AG08396 (cell line): Measurements from ENCODE around the gene SMARCD2.
A peak's percentile ranks its signal among the peaks of the same experiment; 100 is the strongest.
"Not testable (repeated sequence)": the region's sequence is repeated elsewhere in the genome, so short reads cannot be mapped to it uniquely, and the experiment has no call there.

ENCODE experiments used
- DNase-seq: peaks from one replicate; pipeline ENCODE4 v3.0.0; 2012; ENCODE audit warnings: low spot score, mixed read lengths

SMARCD2 gene

DNA sequence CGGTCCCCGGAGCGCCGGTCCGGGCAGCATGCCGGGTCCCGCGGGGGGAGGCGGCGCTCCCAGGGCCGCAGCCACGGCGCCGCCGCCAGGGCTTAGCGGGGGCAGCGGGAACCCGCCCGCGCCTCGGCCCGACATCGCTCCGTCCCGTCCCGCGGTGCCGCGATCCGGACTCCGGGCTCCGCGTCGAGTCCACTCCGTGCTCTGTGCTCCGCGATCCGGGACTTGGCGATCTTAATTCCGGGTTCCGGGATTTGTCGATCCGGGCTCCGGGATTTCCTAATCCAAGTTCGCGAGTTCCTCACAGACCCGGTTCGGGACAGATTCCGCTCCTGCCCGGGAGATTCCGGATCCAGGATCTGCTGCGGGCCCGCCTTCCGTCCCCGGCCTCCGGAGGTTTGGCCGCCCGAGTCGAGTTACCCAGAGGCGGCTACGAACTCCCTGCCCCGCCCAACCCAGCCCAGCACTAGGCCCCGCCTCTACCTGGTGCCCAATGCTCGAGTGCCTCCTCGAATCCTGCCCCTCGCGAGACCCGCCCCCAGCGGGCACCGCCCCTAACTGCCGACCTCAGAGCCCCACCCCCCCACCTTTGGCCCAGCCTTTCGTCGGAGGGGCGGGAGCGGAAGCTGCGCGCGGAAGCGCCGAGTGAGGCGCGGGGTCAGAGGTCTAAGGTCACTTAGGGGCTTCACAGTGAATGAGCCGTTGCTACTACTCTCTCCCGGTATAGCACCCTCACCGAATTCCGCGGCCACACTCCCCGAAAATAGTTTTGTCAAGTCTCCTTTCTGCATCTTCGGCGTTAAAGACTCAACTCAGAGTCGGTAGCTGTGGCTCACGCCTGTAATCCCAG, at the start of gene SMARCD2:
TSS of gene SMARCD2 (minus strand) at position 146 of the 847 bp plus-strand sequence. CDS start at position 135, 11 bp downstream.
- DNase-seq, result peak; percentile 98

DNA sequence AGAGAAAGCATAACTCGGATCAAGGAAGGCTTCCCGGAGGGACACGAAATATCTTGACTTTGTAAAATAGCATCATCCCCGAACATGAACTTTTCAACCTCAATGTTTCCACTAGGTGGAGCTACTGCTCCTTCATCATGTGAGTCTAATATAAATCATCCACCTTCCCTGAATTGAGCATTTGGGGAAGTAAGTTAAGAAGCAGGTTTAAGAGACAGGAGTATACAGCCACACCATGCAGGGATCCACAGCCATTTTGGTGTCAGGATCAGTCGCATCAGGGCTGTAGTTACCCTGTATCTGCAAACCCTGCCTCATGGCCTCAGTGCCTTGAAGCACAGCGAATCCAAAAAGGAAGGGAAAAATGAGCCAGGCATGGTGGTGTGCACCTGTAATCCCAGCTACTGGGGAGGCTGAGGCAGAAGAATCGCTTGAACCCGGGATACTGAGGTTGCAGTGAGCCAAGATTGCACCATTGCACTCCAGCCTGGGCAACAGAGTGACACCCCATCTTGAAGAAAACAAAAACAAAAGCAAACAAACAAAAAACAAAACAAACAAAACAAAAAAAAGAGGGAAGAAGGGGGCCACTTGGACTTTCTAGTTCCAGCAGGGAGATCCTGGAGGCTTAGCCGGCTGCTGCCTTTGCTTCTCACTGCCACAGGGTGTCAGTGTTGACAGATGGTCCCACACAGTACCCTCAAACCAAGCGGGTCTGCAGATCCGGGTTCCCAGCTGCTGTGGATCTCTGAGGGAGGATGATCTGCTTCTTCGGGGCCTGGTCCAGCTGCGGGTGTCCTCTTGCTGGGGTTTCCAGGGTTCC, 46.8 kb upstream of the SMARCD2 start:
- DNase-seq, result not testable (repeated sequence)

DNA sequence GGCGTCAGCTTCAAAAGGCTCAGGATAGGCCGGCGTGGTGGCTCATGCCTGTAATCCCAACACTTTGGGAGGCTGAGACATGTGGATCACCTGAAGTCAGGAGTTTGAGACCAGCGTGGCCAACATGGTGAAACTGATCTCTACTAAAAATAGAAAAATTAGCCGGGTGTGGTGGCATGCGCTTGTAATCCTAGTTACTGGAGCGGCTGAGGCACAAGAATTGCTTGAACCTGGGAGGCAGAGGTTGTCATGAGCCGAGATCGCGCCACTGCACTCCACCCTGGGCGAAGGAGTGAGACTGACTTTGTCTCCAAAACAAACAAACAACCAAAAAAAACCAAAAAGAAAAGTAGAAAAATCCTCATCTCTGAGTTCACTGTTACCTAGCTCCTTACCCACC, 42.6 kb upstream of the SMARCD2 start:
- not testable (repeated sequence) for DNase-seq

DNA sequence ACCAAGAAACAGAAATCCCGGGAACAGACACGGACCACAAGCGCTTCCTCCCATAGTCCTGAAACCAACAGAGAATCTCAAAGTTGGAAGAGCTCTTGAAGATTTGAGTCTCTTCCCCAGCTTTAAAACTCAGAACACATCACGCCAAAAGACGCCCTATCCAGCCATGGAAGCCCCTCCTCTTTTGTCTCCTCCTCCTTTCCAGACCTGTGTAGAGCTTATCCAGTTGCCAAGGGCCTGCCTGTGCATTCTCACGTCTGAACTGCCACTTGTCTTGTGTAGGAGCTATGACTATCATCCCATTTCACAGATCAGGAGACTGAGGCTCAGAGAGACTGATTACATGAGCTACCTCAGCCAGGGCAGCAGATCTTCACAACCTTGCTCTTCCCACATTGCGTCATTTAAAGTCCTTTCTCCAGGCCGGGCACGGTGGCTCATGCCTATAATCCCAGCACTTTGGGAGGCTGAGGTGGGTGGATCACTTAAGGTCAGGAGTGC, 40.2 kb upstream of the SMARCD2 start:
- not testable (repeated sequence) for DNase-seq

DNA sequence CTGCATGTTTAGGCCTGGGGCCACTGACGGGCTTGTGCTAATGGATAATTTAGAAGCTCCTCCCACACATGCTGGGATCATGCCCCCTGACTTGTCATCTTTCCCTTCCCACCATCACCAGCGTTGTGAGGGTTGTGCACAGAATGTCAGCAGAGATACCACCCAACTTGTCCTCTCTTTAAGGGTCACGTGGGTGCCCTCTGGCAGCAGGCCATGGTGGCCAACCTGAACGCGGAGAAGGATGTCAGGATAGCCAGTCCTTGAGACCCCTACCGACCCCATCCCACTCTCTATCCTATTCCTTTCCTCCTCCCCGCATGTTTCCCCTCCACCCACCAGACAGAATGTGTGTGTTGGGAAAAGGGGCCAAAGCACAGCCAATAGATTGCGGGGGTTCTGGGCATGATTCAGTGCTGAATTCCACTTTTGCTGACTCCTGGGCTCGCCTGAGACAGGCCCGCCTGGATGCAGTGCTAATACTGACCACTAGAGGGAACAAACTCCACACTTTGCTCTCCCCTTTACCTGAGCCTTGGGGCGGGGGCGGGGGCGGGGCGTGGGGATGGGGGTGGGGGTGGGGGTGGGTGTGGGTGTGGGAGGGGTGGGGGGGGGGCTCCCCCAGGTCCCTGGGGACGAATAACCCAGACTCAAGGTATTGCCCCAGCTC, 39.6 kb upstream of the SMARCD2 start, which contains the start of gene GH2:
TSS of gene GH2 (minus strand) at position 10 of the 667 bp plus-strand sequence. CDS start 143 bp downstream, outside the sequence.
- DNase-seq, result peak; percentile 78

DNA sequence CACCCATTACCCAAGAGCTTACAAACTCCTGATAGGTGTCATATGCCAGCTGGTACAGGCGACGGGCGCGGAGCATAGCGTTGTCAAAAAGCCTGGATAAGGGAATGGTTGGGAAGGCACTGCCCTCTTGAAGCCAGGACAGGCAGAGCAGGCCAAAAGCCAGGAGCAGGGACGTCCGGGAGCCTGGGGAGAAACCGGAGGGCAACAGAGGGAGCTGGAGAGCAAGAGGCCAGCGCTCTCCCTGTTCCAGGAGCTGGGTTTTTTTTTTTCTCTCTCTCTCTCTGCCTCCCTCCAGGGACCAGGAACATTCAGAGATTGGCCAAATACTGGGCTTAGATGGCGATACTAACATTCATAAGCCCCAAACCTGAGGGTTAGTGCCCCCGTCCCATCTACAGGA, 38.9 kb upstream of the SMARCD2 start:
- not testable (repeated sequence) for DNase-seq

- no peak for DNase-seq
Observed at GRCh38 chr17:63880706-63881105, 38.2 kb upstream of the SMARCD2 start.

DNA sequence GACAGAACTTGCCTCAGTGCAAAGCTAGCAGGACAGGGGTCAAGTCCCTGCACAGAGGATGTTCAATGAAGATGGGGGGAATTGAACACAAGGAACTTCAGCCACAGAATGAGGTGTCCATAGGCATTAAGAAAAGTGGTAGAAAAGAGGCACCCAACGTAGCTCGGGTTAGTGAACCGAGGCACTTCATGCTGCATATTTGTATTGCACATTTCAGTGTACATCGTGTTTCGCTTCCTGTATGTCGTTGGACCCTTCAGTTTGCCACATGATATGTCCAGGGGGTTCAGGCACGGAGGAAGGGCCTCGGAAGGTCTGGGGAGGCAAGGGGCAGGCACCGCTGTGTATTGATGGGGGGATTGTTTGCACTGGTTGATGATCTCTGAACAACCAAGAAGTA, 35.9 kb upstream of the SMARCD2 start:
- not testable (repeated sequence) for DNase-seq

DNA sequence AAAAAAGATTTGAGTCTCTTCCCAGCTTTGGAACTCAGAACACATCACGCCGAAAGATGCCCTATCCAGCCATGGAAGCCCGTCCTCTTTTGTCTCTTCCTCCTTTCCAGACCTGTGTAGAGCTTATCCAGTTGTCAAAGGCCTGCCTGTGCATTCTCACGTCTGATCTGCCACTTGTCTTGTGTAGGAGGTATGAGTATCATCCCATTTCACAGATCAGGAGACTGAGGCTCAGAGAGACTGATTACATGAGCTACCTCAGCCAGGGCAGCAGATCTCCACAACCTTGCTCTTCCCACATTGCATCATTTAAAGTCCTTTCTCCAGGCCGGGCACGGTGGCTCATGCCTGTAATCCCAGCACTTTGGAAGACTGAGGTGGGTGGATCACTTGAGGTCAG, 32.2 kb upstream of the SMARCD2 start:
- DNase-seq, result not testable (repeated sequence)

GRCh38 chr17:63874061-63874626, 31.7 kb upstream of the SMARCD2 start:
- not testable (repeated sequence) for DNase-seq

GRCh38 chr17:63873577-63873976, 31.1 kb upstream of the SMARCD2 start, which contains the start of gene CSH2:
CSH2 (minus strand) TSS chr17:63873677; CDS start chr17:63873614, 63 bp downstream.
- DNase-seq, result not testable (repeated sequence)

DNA sequence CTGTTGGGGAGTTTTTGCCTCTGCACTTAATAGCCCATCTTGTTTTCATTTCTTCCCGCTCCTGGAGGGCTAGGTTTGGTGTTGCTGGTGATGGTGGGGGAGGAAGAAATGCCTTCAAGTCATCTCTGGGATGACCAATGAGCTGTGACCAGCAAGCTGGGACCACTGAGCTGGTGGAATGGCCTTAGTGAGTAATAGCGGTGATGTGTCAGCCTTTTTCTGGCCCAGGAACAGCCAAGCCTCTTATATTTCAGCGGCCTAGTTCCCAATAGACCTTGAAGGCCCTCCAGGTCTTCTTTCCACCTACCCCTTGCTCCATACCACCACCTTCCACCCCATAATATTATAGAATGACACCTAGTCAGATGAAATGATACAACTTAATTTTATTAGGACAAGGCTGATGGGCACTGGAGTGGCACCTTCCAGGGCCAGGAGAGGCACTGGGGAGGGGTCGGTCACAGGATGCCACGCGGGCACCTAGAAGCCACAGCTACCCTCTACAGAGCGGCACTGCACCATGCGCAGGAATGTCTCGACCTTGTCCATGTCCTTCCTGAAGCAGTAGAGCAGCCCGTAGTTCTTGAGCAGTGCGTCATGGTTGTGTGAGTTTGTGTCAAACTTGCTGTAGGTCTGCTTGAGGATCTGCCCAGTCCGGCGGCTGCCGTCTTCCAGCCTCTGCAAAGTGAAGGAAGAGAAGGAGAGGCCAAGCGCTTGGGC, 29.3 kb upstream of the SMARCD2 start:
- DNase-seq, result not testable (repeated sequence)

GRCh38 chr17:63870292-63870665, 27.8 kb upstream of the SMARCD2 start:
- not testable (repeated sequence) for DNase-seq

DNA sequence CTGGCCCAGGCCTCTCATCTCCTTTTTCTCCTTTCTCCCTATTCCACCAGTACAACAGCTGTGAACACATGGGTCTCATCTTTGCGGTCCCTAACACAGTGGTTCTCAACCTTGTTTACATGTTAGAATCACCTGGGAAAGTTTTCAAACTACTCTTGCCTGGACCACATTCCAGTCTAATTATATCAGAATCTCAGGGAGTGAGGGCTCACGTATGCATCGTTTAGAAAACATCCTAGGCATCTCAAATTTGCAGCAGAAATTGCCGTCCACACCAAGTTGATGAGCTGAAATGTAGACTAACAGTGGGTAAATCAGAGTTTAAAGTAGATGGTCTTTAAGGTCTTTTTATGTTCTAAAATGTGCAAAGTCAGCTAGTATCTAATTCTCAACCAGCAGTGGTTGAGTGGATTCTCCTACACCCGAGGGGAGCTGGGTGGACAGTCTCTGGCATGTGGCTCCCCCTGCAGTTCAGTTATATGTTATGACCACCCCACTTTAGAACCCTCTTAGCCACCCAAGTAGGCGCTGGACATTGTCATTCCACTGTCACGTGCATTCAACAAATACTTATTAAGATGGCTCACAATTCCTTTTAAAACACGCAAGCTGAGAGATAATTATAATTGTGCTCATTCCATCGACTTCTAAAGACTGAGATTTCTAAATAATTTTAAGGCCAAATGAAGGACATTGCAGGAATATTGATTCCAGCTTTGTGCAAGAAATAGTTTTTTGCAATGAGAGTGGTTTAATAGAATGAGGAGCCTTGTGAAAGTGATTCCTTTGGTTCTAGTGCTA, 27.2 kb upstream of the SMARCD2 start:
- not testable (repeated sequence) for DNase-seq

- not testable (repeated sequence) for DNase-seq
Observed at GRCh38 chr17:63866625-63867024, 24.1 kb upstream of the SMARCD2 start.

DNA sequence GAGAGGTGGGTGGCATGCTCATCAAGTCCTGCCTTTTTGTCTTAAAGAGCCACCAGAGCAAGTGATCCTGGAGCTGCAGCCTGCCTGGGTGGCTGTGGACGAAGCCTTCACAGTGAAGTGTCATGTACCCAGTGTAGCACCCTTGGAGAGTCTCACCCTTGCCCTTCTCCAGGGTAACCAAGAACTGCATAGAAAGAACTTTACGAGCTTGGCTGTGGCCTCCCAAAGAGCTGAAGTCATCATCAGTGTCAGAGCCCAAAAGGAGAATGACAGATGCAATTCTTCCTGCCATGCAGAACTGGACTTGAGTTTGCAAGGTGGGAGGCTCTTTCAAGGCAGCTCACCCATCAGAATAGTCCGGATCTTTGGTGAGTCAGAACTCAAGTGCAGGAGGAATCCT, 16.8 kb upstream of the SMARCD2 start:
- DNase-seq, result no peak

DNA sequence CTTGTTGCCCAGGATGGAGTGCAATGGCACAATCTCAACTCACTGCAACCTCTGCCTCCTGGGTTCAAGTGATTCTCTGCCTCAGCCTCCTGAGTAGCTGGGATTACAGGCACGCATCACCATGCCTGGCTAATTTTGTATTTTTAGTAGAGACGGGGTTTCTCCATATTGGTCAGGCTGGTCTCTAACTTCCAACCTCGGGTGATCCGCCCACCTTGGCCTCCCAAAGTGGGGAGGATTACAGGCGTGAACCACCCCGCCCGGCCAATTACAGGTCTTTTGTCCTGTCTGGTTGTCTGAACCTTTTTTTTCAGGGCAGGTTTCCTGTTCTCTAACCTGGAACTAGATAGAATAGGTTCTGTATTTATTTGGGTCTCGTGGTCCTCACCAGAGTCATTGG, 13.9 kb upstream of the SMARCD2 start:
- not testable (repeated sequence) for DNase-seq

DNA sequence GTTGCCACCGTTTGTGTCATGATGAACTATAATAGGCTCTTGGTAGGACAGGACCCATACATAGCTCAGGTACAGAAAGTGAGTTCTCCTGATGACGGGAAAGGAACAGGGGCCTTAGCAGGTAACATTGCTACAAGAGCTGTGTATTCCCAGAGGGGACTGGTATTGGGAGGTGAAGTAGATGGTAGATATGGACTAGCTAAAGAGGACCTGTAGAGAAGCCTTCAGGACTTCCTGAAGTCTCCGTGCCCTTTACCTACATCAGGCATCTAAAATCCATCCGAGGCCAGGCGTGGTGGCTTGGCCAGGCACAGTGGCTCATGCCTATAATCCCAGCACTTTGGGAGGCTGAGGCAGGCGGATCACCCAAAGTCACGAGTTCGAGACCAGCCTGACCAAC, 12.7 kb upstream of the SMARCD2 start:
- no peak for DNase-seq

- no peak for DNase-seq
Observed at GRCh38 chr17:63854709-63855108, 12.2 kb upstream of the SMARCD2 start.

DNA sequence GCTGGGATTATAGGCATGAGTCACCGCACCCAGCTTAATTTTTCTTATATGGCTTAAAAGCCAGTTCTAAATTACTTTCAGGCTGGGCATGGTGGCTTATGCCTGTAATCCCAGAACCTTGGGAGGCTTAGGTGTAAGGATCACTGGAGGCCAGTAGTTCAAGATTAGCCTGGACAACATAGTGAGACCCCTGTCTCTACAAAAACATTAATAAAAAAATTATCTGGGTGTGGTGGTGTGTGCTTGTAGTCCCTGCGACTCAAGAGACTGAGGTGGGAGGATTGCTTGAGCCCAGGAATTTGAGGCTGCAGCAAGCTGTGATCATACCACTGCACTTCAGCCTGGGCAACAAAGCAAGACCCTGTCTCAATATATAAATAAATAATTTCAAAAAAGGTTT, 10.8 kb upstream of the SMARCD2 start:
- no peak for DNase-seq
